Measurements from ENCODE around the gene CDR2. TPM values are rescaled to one million over a fixed set of nuclear protein-coding genes. Genes with fewer than 3 reads are reported as not detected.

CDR2 gene
- total and polyA plus RNA-seq, 7 donors: 2.2 to 11.9 (median 4.5) TPM

GRCh38 chr16:22383827-22384226 is 9.4 kb upstream of the CDR2 start:
- intact Hi-C loops (cut with DNase I): no loop called here
- WGBS, 3 donors: 97 to 98% (median 97%) methylated on average over 3 of the region's 3 CpGs
- no peak for TF ChIP-seq CTCF (IDR thresholded peaks at IDR 0.05)

GRCh38 chr16:22381392-22381791 is 7.0 kb upstream of the CDR2 start:
- Histone ChIP-seq H3K27me3 (ENCODE audit: insufficient read depth in 3 of 3, low read length in 2 of 3) (no peaks in the 10 kb centered on the region), H3K4me1 (no peaks in the 10 kb centered on the region), H3K4me3 (no peak overlapping the region), H3K27ac (no peak overlapping the region), H3K36me3 (ENCODE audit: insufficient read depth in 1 of 2, low read depth in 1 of 2) (no peaks in the 10 kb centered on the region), H3K9me3 (no peaks in the 10 kb centered on the region)
- ATAC-seq (no peak), DNase-seq (no peak)
- TF ChIP-seq CTCF (IDR thresholded peaks at IDR 0.05): no peak
- intact Hi-C loops (cut with DNase I): no loop called here

More at GRCh38 chr16:22383827-22384226, 9.4 kb upstream of the CDR2 start:
- H3K27me3 ChIP-seq (ENCODE audit: insufficient read depth in 3 of 3, low read length in 2 of 3): no peaks in the 10 kb centered on the region
- no peak for DNase-seq
- no peak overlapping the region for H3K4me3 ChIP-seq
- ATAC-seq: no peak
- H3K36me3 ChIP-seq (ENCODE audit: insufficient read depth in 1 of 2, low read depth in 1 of 2): no peaks in the 10 kb centered on the region
- H3K27ac ChIP-seq: no peak overlapping the region
- H3K4me1 ChIP-seq: peaks cover 6% of the 10 kb centered on the region
- no peaks in the 10 kb centered on the region for H3K9me3 ChIP-seq

- no peak overlapping the region for H3K4me3 ChIP-seq
- WGBS, 3 donors: 54 to 76% (median 70%) methylated on average over 1 of the region's 1 CpG
- ATAC-seq: no peak
- intact Hi-C loops (cut with DNase I): no loop called here
- no peaks in the 10 kb centered on the region for H3K36me3 ChIP-seq (ENCODE audit: insufficient read depth in 1 of 2, low read depth in 1 of 2)
- no peak overlapping the region for H3K27ac ChIP-seq
- no peaks in the 10 kb centered on the region for H3K27me3 ChIP-seq (ENCODE audit: insufficient read depth in 3 of 3, low read length in 2 of 3)
- no peaks in the 10 kb centered on the region for H3K4me1 ChIP-seq
- no peaks in the 10 kb centered on the region for H3K9me3 ChIP-seq
- TF ChIP-seq CTCF (IDR thresholded peaks at IDR 0.05): no peak
- DNase-seq: no peak
These were observed 6.1 kb upstream of the CDR2 start for GRCh38 chr16:22380529-22380928.

- Histone ChIP-seq H3K4me3 (no peak overlapping the region), H3K27me3 (ENCODE audit: insufficient read depth in 3 of 3, low read length in 2 of 3) (no peaks in the 10 kb centered on the region), H3K36me3 (ENCODE audit: insufficient read depth in 1 of 2, low read depth in 1 of 2) (no peaks in the 10 kb centered on the region), H3K9me3 (no peaks in the 10 kb centered on the region), H3K4me1 (no peaks in the 10 kb centered on the region), H3K27ac (no peak overlapping the region)
- DNase-seq (no peak), ATAC-seq (no peak)
- TF ChIP-seq CTCF (IDR thresholded peaks at IDR 0.05): no peak
- 96 to 99% (median 97%) methylated on average over 7 of the region's 7 CpGs for whole genome bisulfite sequencing, 3 donors
- intact Hi-C loops (cut with DNase I): loop anchor here (10.0 kb wide), 1 partner anchor 45 kb away; no protein-coding TSS in a partner anchor
These were observed 5.2 kb upstream of the CDR2 start for GRCh38 chr16:22379656-22380055.

- DNase-seq (no peak), ATAC-seq (no peak)
- no peaks in the 10 kb centered on the region for H3K27me3 ChIP-seq (ENCODE audit: insufficient read depth in 3 of 3, low read length in 2 of 3)
- H3K9me3 ChIP-seq: no peaks in the 10 kb centered on the region
- no peaks in the 10 kb centered on the region for H3K36me3 ChIP-seq (ENCODE audit: insufficient read depth in 1 of 2, low read depth in 1 of 2)
- H3K27ac ChIP-seq: no peak overlapping the region
- no peaks in the 10 kb centered on the region for H3K4me1 ChIP-seq
- intact Hi-C loops (cut with DNase I): loop anchor here (10.0 kb wide), 1 partner anchor 49 kb away; no protein-coding TSS in a partner anchor
- H3K4me3 ChIP-seq: no peak overlapping the region
- TF ChIP-seq CTCF (IDR thresholded peaks at IDR 0.05): no peak
- 84 to 95% (median 94%) methylated on average over 8 of the region's 8 CpGs for WGBS, 3 donors
These were observed 1.7 kb upstream of the CDR2 start for GRCh38 chr16:22375963-22376640.
